Measurements from ENCODE around the gene FAR2. TPM values are rescaled to one million over a fixed set of nuclear protein-coding genes. Genes with fewer than 3 reads are reported as not detected.

Gene FAR2
- polyA plus RNA-seq, 1 of the 3 experiments (the other 2 are of a cell fraction): 7.4 TPM

- Histone ChIP-seq H3K79me2 (ENCODE audit: insufficient read depth) (no peaks in the 10 kb centered on the region), H3K36me3 (replicated peaks in 1 of 2; ENCODE audit: control insufficient read depth in 1 of 2, insufficient read depth in 2 of 2, low read length in 1 of 2) (no peaks in the 10 kb centered on the region), H2AFZ (ENCODE audit: low read depth) (no peak overlapping the region), H3K9me2 (no peaks in the 10 kb centered on the region), H3K9me3 (no peaks in the 10 kb centered on the region), H3K4me1 (ENCODE audit: control insufficient read depth in 1 of 2, insufficient read depth in 2 of 2, low read depth in 1 of 2, low read length in 1 of 2) (no peaks in the 10 kb centered on the region), H3K4me2 (no peak overlapping the region), H3K27ac (ENCODE audit: low read depth in 2 of 2, low read length in 1 of 2) (no peak overlapping the region), H3K27me3 (ENCODE audit: insufficient read depth) (no peaks in the 10 kb centered on the region), H4K20me1 (ENCODE audit: insufficient read depth) (no peaks in the 10 kb centered on the region), H3F3A (replicated peaks; ENCODE audit: insufficient read depth) (no peaks in the 10 kb centered on the region), H3K4me3 (ENCODE audit: low read depth in 2 of 2, low read length in 1 of 2) (no peak overlapping the region), H3K9ac (no peak overlapping the region)
- WGBS (ENCODE audit: low lambda C conversion rate): 71% methylated on average over 5 of the region's 5 CpGs
- no peak for DNase-seq
- TF ChIP-seq FOXJ3 (CRISPR knock-in tag; IDR thresholded peaks at IDR 0.05) (no peak), TEAD4 (IDR thresholded peaks at IDR 0.05; ENCODE audit: borderline replicate concordance, insufficient read depth) (no peak), SIN3A (IDR thresholded peaks at IDR 0.05; ENCODE audit: borderline replicate concordance, low read depth, low read length) (no peak), RXRA (IDR thresholded peaks at IDR 0.05; ENCODE audit: borderline replicate concordance, low read depth) (no peak), USF2 (IDR thresholded peaks at IDR 0.05; ENCODE audit: borderline replicate concordance, low read depth, low read length) (no peak), EZH2phosphoT487 (IDR thresholded peaks at IDR 0.05; ENCODE audit: borderline replicate concordance, low read depth) (no peak), GABPA (IDR thresholded peaks at IDR 0.05; ENCODE audit: low read depth) (no peak), EP300 (IDR thresholded peaks at IDR 0.05; ENCODE audit: borderline replicate concordance in 1 of 2, low read depth in 1 of 2, low read length in 1 of 2) (no peak), RFX5 (IDR thresholded peaks at IDR 0.05; ENCODE audit: low read length) (no peak), TCF12 (IDR thresholded peaks at IDR 0.05) (no peak), FOSL2 (IDR thresholded peaks at IDR 0.05; ENCODE audit: borderline replicate concordance, low read depth) (no peak), REST (IDR thresholded peaks at IDR 0.05; ENCODE audit: low read depth, low read length) (no peak), MAX (IDR thresholded peaks at IDR 0.05; ENCODE audit: low read depth) (no peak), IRF3 (IDR thresholded peaks at IDR 0.05; ENCODE audit: low read depth, low read length) (no peak), NFIC (IDR thresholded peaks at IDR 0.05; ENCODE audit: borderline replicate concordance) (no peak)
- ChIA-PET POLR2A (no interaction called here), CTCF (no interaction called here)
Observed at GRCh38 chr12:29207120-29207519, 58.0 kb downstream of the FAR2 start.
